Glutamatergic neuron (in vitro differentiated cells): ENCODE results near the gene ANO1. TPM values are rescaled to one million over a fixed set of nuclear protein-coding genes. Genes with fewer than 3 reads are reported as not detected.

ENCODE experiments used
- DNase-seq: peaks from one replicate; pipeline ENCODE4 v3.0.0; 2022
- H3K27ac Mint-ChIP-seq: one replicate; pipeline ENCODE4 v1.8.0; 2020; ENCODE audit warnings: mild to moderate bottlenecking, mixed read lengths, inconsistent platforms; ENCODE audit not compliant: unreplicated experiment
- H3K27me3 Mint-ChIP-seq: one replicate; pipeline ENCODE4 v1.8.0; 2020; ENCODE audit warnings: mild to moderate bottlenecking, moderate library complexity, mixed read lengths, inconsistent platforms; ENCODE audit not compliant: unreplicated experiment
- H3K36me3 Mint-ChIP-seq: one replicate; pipeline ENCODE4 v1.8.0; 2020; ENCODE audit warnings: mild to moderate bottlenecking, mixed read lengths, inconsistent platforms; ENCODE audit not compliant: unreplicated experiment
- H3K4me1 Mint-ChIP-seq: one replicate; pipeline ENCODE4 v1.8.0; 2020; ENCODE audit warnings: mild to moderate bottlenecking, low read depth, mixed read lengths, inconsistent platforms; ENCODE audit not compliant: unreplicated experiment
- H3K4me3 Mint-ChIP-seq: one replicate; pipeline ENCODE4 v1.8.0; 2020; ENCODE audit warnings: mild to moderate bottlenecking, mixed read lengths, inconsistent platforms; ENCODE audit not compliant: unreplicated experiment
- H3K9me3 Mint-ChIP-seq: one replicate; pipeline ENCODE4 v1.8.0; 2020; ENCODE audit warnings: mild to moderate bottlenecking, moderate library complexity, mixed read lengths, inconsistent platforms; ENCODE audit not compliant: unreplicated experiment
- total RNA-seq: library from RNA; stranded (reverse); fragmentation: NEBNext Ultra II Directional; extraction: Animal tissue kit (Norgen Biotek cat#: 25700); gene quantifications from one replicate; pipeline ENCODE4 v1.2.1, GENCODE V29; 2021; ENCODE audit not compliant: unreplicated experiment
- TF ChIP-seq, protein P1 (sequence below): fragments of 200-600 bp; sonication (generic); IDR thresholded peaks from one replicate; pipeline ENCODE4 v1.5.0; 2021; ENCODE audit not compliant: partially characterized antibody, unreplicated experiment

ANO1 gene
- total RNA-seq, 1 donor from 2014 or later, result not detected

DNA sequence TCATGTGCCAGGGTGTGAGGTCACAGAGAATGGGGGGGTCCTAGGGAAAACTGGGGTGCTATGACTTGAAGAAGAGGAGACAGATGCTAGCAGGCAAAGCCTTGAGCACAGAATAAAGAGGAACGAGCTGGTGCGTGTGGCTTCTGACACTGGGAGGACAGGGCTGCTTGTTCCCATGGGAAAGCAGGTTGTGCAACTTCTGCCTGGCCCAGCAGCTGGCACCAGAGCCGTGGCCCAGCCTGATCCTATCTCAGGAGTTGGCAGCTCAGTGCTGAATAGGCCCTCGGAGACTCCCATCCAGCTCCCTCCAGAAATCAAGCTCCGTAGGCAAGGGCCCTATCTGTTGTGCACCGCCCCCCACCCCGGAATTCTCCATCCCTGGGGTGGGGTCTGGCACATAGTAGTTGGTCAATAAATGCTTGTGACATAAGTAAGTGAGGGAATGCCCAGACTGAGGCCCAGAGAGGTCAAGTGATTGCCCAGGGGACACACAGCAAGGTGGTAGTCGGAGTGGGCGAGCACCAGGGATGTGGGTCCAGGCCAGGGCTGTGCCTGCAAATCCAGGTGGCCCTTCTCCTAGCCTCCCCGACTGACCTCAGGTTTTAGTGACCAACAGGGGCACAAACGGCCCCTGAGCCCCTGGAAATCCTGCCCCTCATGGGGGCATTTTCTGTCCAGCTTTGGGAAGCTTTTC is 105.5 kb downstream of the ANO1 start:
- H3K9me3 Mint-ChIP-seq, result no peaks in the 10 kb centered on the region
- TF ChIP-seq, protein P1, sequence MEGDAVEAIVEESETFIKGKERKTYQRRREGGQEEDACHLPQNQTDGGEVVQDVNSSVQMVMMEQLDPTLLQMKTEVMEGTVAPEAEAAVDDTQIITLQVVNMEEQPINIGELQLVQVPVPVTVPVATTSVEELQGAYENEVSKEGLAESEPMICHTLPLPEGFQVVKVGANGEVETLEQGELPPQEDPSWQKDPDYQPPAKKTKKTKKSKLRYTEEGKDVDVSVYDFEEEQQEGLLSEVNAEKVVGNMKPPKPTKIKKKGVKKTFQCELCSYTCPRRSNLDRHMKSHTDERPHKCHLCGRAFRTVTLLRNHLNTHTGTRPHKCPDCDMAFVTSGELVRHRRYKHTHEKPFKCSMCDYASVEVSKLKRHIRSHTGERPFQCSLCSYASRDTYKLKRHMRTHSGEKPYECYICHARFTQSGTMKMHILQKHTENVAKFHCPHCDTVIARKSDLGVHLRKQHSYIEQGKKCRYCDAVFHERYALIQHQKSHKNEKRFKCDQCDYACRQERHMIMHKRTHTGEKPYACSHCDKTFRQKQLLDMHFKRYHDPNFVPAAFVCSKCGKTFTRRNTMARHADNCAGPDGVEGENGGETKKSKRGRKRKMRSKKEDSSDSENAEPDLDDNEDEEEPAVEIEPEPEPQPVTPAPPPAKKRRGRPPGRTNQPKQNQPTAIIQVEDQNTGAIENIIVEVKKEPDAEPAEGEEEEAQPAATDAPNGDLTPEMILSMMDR, result no peak
- no peak overlapping the region for H3K4me3 Mint-ChIP-seq
- DNase-seq, result no peak
- no peaks in the 10 kb centered on the region for H3K36me3 Mint-ChIP-seq
- no peak overlapping the region for H3K27ac Mint-ChIP-seq
- H3K27me3 Mint-ChIP-seq, result peaks cover 4% of the 10 kb centered on the region
- no peaks in the 10 kb centered on the region for H3K4me1 Mint-ChIP-seq

DNA sequence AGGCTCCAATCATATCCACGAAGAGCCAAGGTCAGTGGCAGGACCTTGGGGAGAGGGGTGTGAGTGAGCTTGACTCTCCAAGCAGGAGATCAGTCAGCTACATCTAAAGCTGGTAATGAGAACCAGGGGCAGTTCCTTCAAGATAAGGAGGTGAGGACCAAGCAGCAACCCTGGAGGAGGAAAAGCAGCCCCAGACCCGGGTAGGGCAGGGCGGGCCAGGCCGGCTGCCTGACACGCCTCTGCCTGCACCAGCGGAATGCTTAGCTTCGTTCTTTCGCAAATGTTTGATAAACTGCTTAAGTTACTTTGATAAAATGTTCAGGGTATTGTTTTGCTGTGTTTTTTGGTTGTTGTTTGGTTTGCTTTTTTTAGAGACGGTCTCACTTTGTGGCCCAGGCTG is 106.3 kb downstream of the ANO1 start:
- TF ChIP-seq, protein P1, result no peak
- H3K9me3 Mint-ChIP-seq, result no peaks in the 10 kb centered on the region
- H3K4me1 Mint-ChIP-seq, result peaks cover under 1% of the 10 kb centered on the region
- H3K27ac Mint-ChIP-seq, result no peak overlapping the region
- H3K27me3 Mint-ChIP-seq, result peaks cover 4% of the 10 kb centered on the region
- no peak overlapping the region for H3K4me3 Mint-ChIP-seq
- no peak for DNase-seq
- no peaks in the 10 kb centered on the region for H3K36me3 Mint-ChIP-seq

DNA sequence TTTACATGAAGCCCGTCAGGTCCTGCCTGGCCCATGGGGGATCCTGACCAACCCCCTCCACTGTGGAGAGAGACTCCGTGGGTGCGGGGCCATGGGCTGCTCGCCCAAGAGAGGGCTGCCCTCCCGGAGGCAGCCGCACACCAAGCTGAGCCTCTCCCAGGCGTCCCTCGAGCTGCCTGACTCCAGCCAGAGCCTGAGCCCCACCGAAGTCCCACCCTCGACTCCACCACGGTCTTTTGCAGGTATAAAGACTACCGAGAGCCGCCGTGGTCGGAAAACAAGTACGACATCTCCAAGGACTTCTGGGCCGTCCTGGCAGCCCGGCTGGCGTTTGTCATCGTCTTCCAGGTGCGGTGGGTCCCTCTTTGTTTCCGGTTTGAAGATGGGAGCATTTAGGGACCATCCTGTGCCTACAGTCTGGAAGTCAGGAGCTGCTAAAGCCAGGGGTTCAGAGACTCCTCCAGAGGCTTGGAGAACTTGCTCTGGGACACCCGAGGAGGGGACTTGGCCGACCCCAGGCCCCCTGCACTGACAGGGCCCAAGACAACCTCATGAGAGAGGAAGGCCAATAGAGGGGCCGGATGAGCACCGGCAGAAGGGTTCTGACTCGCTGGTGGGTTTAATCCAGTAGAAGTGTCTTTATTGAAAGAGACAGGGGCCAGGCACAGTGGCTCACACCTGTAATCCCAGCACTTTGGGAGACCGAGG is 107.4 kb downstream of the ANO1 start:
- H3K9me3 Mint-ChIP-seq, result no peaks in the 10 kb centered on the region
- H3K4me1 Mint-ChIP-seq, result peaks cover 3% of the 10 kb centered on the region
- H3K36me3 Mint-ChIP-seq, result no peaks in the 10 kb centered on the region
- no peak for DNase-seq
- no peak overlapping the region for H3K27ac Mint-ChIP-seq
- H3K4me3 Mint-ChIP-seq, result no peak overlapping the region
- TF ChIP-seq, protein P1, result no peak
- peaks cover 7% of the 10 kb centered on the region for H3K27me3 Mint-ChIP-seq

DNA sequence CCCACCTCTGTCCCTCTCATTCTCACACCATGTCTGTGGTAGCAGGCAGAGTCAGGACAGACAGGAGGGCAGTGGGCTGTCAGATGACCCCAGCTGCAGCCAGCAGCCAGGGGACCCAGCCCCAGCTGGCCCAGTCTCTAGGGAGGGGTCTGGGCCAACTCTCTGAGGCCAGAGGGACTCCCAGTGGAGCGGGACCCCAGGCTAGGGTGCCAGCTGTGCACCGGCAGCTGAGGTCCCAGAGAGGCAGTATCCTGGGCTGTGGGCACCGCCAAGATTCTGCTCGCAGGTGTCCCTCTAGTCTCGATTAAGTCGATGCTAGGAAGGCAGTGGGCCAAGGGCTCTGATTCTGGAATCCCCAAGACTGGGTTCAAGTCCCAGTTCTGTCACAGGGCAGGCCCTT is 108.3 kb downstream of the ANO1 start:
- no peak overlapping the region for H3K27ac Mint-ChIP-seq
- H3K36me3 Mint-ChIP-seq, result no peaks in the 10 kb centered on the region
- DNase-seq, result no peak
- peaks cover 2% of the 10 kb centered on the region for H3K9me3 Mint-ChIP-seq
- H3K27me3 Mint-ChIP-seq, result peaks cover 16% of the 10 kb centered on the region
- no peak overlapping the region for H3K4me3 Mint-ChIP-seq
- TF ChIP-seq, protein P1, result no peak
- H3K4me1 Mint-ChIP-seq, result peaks cover 3% of the 10 kb centered on the region

DNA sequence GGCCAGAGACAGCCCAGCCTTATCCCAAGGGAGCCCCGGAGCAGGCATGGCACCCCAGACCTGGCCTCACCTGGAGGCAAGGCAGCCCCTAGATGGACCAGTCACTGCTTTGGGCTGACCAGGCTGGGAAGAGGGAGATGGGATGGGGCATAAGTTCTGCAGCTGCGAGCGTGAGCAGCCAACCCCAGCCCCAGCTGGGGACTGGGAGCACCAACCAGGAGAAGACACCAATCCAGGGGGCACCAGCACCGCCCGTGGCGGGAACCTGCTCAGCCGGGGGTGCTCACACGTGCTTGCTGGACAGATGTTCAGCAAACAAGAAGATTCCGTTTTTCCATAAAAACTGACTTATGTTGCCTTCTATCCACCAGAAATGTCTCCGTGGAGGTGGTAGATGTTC is 108.8 kb downstream of the ANO1 start:
- TF ChIP-seq, protein P1, result no peak
- Mint-ChIP-seq H3K9me3 (peaks cover 2% of the 10 kb centered on the region), H3K4me3 (no peak overlapping the region), H3K36me3 (no peaks in the 10 kb centered on the region), H3K4me1 (peaks cover 3% of the 10 kb centered on the region), H3K27me3 (peaks cover 16% of the 10 kb centered on the region), H3K27ac (no peak overlapping the region)
- DNase-seq, result no peak
